Mesothelial cell of epicardium (in vitro differentiated cells): Measurements from ENCODE around the gene GSTCD. TPM values are rescaled to one million over a fixed set of nuclear protein-coding genes. Genes with fewer than 3 reads are reported as not detected.

Source experiments
- DNase-seq, 2 experiments: peaks; one replicate each; pipeline ENCODE4 v3.0.0; 2021; ENCODE audit warnings: low spot score in 2 of 2; ENCODE audit not compliant: unreplicated experiment in 2 of 2
- H3K27ac Mint-ChIP-seq: 2 replicates; pipeline ENCODE4 v1.8.0; 2021; ENCODE audit warnings: mixed read lengths
- H3K27me3 Mint-ChIP-seq: 2 replicates; pipeline ENCODE4 v1.8.0; 2021; ENCODE audit warnings: low read depth, mixed read lengths
- H3K36me3 Mint-ChIP-seq: 2 replicates; pipeline ENCODE4 v1.8.0; 2021; ENCODE audit warnings: mixed read lengths
- H3K4me1 Mint-ChIP-seq: 2 replicates; pipeline ENCODE4 v1.8.0; 2021; ENCODE audit warnings: mixed read lengths
- H3K4me3 Mint-ChIP-seq: 2 replicates; pipeline ENCODE4 v1.8.0; 2021; ENCODE audit warnings: mild to moderate bottlenecking, moderate library complexity, mixed read lengths
- H3K9me3 Mint-ChIP-seq: 2 replicates; pipeline ENCODE4 v1.8.0; 2021; ENCODE audit warnings: mixed read lengths
- total RNA-seq: library from RNA; stranded (reverse); gene quantifications from 3 replicates; pipeline ENCODE4 v1.2.1, GENCODE V29; 2021
- TF ChIP-seq, protein P1 (sequence below): fragments of 200-600 bp; sonication (generic); IDR thresholded peaks from one replicate; pipeline ENCODE4 v1.5.0; 2021; ENCODE audit warnings: antibody characterized with exemption; ENCODE audit not compliant: unreplicated experiment

GSTCD gene
- total RNA-seq, 1 donor from 2014 or later: 20.1 TPM

GRCh38 chr4:105710678-105711077 is 2.1 kb downstream of the GSTCD start:
- TF ChIP-seq, protein P1, sequence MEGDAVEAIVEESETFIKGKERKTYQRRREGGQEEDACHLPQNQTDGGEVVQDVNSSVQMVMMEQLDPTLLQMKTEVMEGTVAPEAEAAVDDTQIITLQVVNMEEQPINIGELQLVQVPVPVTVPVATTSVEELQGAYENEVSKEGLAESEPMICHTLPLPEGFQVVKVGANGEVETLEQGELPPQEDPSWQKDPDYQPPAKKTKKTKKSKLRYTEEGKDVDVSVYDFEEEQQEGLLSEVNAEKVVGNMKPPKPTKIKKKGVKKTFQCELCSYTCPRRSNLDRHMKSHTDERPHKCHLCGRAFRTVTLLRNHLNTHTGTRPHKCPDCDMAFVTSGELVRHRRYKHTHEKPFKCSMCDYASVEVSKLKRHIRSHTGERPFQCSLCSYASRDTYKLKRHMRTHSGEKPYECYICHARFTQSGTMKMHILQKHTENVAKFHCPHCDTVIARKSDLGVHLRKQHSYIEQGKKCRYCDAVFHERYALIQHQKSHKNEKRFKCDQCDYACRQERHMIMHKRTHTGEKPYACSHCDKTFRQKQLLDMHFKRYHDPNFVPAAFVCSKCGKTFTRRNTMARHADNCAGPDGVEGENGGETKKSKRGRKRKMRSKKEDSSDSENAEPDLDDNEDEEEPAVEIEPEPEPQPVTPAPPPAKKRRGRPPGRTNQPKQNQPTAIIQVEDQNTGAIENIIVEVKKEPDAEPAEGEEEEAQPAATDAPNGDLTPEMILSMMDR: no peak
- H3K27ac Mint-ChIP-seq: peak overlapping the region; percentile 10
- no peaks in the 10 kb centered on the region for H3K27me3 Mint-ChIP-seq
- H3K9me3 Mint-ChIP-seq: peaks cover 3% of the 10 kb centered on the region
- H3K4me3 Mint-ChIP-seq: peak overlapping the region; percentile 99
- peaks cover 7% of the 10 kb centered on the region for H3K36me3 Mint-ChIP-seq
- peaks cover 31% of the 10 kb centered on the region for H3K4me1 Mint-ChIP-seq
- no peak for DNase-seq

- Mint-ChIP-seq H3K27ac (no peak overlapping the region), H3K9me3 (no peaks in the 10 kb centered on the region), H3K27me3 (no peaks in the 10 kb centered on the region), H3K4me3 (no peak overlapping the region), H3K4me1 (peaks cover 24% of the 10 kb centered on the region), H3K36me3 (no peaks in the 10 kb centered on the region)
- TF ChIP-seq, protein P1: no peak
- no peak for DNase-seq
Measured at GRCh38 chr4:105712766-105713165, 4.2 kb downstream of the GSTCD start.

- no peaks in the 10 kb centered on the region for H3K27me3 Mint-ChIP-seq
- TF ChIP-seq, protein P1: no peak
- H3K27ac Mint-ChIP-seq: peak overlapping the region; percentile 21
- H3K4me1 Mint-ChIP-seq: peaks cover 20% of the 10 kb centered on the region
- no peak for DNase-seq
- H3K4me3 Mint-ChIP-seq: no peak overlapping the region
- H3K36me3 Mint-ChIP-seq: peaks cover 4% of the 10 kb centered on the region
- no peaks in the 10 kb centered on the region for H3K9me3 Mint-ChIP-seq
Measured at GRCh38 chr4:105714071-105714521, 5.5 kb downstream of the GSTCD start.

DNA sequence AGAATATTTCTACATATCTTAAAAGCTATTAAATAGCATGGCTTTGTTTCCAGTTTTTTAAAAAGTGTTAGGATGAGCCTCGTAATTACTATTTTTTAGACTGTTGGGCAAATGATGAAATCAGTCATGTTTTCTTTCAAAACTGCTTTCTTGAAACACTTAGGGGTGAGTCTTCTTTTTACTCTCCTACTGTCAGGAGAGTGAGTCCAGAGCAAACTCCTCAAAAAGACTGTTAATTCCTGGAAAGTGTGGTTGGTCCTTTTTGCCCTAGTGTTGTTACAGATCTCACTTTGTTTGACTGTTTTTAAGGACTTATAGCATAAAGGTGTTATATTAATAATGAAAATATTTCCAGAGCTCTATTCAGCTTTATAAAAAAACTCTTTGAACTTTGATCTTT is 6.3 kb downstream of the GSTCD start:
- TF ChIP-seq, protein P1: no peak
- Mint-ChIP-seq H3K27ac (no peak overlapping the region), H3K36me3 (peaks cover 4% of the 10 kb centered on the region), H3K27me3 (no peaks in the 10 kb centered on the region), H3K4me1 (peaks cover 13% of the 10 kb centered on the region), H3K9me3 (no peaks in the 10 kb centered on the region), H3K4me3 (no peak overlapping the region)
- no peak for DNase-seq

GRCh38 chr4:105715692-105716278 is 7.2 kb downstream of the GSTCD start:
- no peaks in the 10 kb centered on the region for H3K9me3 Mint-ChIP-seq
- no peak for DNase-seq
- no peak overlapping the region for H3K27ac Mint-ChIP-seq
- H3K4me3 Mint-ChIP-seq: no peak overlapping the region
- H3K4me1 Mint-ChIP-seq: peaks cover 10% of the 10 kb centered on the region
- no peaks in the 10 kb centered on the region for H3K27me3 Mint-ChIP-seq
- H3K36me3 Mint-ChIP-seq: peaks cover 4% of the 10 kb centered on the region
- TF ChIP-seq, protein P1: peak; percentile 56
